ENCODE measurements around the gene TMEM239. TPM values are rescaled to one million over a fixed set of nuclear protein-coding genes. Genes with fewer than 3 reads are reported as not detected.

TMEM239 gene
- total RNA-seq, 1 experiment from 2014 or later: not detected

DNA sequence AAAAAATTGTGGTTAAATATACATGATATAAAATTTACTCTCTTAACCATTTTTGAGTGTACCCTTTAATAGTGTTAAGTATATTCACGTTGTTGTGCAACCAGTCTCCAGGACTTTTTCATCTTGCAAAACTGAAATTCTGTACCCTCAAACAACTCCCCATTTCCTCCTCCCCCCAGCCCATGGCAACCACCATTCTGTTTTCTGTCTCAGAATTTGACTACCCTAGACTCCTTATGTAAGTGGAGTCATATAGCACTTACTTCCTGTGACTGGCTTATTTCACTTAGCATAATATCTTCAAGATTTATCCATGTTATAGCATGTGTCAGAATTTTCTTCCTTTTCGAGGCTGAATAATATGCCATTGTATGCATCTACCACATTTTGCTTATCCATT is 29.4 kb downstream of the TMEM239 start:
- DNase-seq: no peak
- BruUV-seq (replicated peaks): no TSS peak
- CTCF ChIA-PET: no interaction called here
- intact Hi-C loops (cut with micrococcal nuclease; ENCODE audit: unreplicated experiment): no loop called here
- TF ChIP-seq, protein P1, sequence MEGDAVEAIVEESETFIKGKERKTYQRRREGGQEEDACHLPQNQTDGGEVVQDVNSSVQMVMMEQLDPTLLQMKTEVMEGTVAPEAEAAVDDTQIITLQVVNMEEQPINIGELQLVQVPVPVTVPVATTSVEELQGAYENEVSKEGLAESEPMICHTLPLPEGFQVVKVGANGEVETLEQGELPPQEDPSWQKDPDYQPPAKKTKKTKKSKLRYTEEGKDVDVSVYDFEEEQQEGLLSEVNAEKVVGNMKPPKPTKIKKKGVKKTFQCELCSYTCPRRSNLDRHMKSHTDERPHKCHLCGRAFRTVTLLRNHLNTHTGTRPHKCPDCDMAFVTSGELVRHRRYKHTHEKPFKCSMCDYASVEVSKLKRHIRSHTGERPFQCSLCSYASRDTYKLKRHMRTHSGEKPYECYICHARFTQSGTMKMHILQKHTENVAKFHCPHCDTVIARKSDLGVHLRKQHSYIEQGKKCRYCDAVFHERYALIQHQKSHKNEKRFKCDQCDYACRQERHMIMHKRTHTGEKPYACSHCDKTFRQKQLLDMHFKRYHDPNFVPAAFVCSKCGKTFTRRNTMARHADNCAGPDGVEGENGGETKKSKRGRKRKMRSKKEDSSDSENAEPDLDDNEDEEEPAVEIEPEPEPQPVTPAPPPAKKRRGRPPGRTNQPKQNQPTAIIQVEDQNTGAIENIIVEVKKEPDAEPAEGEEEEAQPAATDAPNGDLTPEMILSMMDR (IDR thresholded peaks at IDR 0.05; ENCODE audit: unreplicated experiment): no peak
- H3K9me3 Mint-ChIP-seq (ENCODE audit: low read depth, unreplicated experiment): no peaks in the 10 kb centered on the region
- H3K27me3 Mint-ChIP-seq (ENCODE audit: unreplicated experiment): no peaks in the 10 kb centered on the region
- H3K4me3 Mint-ChIP-seq (ENCODE audit: low read depth, unreplicated experiment): no peak overlapping the region
- no peak overlapping the region for H3K27ac Mint-ChIP-seq (ENCODE audit: unreplicated experiment)
- peaks cover 11% of the 10 kb centered on the region for H3K36me3 Mint-ChIP-seq (ENCODE audit: insufficient read depth, unreplicated experiment)
- no peaks in the 10 kb centered on the region for H3K4me1 Mint-ChIP-seq (ENCODE audit: low read depth, unreplicated experiment)

DNA sequence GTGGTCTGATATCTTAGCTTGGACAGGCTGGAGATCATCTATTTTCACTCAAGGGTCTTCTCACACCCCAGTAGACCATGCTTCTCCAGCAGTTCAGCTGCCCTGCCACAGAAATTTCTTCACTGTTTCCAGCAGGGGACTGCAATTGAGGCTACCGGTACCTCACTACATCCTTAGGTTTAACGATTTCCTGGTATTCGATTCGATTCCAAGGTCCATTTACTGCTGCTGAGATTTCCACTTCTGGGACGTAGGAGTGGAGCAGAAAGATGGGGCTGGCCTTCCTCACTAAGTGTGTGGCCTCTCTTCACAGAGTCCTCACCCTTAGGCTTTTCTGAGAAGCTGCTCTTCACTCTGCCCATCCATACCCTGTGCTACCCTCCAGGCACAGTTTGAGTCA is 30.5 kb downstream of the TMEM239 start:
- no TSS peak for BruUV-seq (replicated peaks)
- Mint-ChIP-seq H3K9me3 (ENCODE audit: low read depth, unreplicated experiment) (no peaks in the 10 kb centered on the region), H3K27ac (ENCODE audit: unreplicated experiment) (no peak overlapping the region), H3K4me1 (ENCODE audit: low read depth, unreplicated experiment) (no peaks in the 10 kb centered on the region), H3K36me3 (ENCODE audit: insufficient read depth, unreplicated experiment) (no peaks in the 10 kb centered on the region), H3K27me3 (ENCODE audit: unreplicated experiment) (no peaks in the 10 kb centered on the region), H3K4me3 (ENCODE audit: low read depth, unreplicated experiment) (no peak overlapping the region)
- CTCF ChIA-PET: no interaction called here
- intact Hi-C loops (cut with micrococcal nuclease; ENCODE audit: unreplicated experiment): no loop called here
- TF ChIP-seq, protein P1 (IDR thresholded peaks at IDR 0.05; ENCODE audit: unreplicated experiment): no peak
- DNase-seq: no peak

DNA sequence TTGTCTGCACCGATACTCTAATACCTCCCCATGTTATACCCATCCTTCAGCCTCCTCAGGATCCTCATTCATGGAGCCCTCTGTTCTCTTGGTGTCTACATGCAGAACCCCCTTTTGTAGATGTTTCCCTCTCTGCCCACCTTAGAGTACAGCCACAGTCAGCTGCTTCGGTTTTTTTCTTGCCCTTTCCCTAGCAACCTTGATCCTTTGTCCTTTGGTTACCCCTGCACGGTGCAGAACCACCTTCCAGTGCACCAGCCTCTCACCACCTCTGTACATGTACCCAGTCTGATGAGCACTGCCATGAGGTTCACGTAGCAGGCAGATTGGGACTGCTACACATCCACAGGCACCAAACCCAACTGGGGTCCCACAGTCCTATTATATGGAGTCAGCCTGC is 31.6 kb downstream of the TMEM239 start:
- no peak overlapping the region for H3K27ac Mint-ChIP-seq (ENCODE audit: unreplicated experiment)
- intact Hi-C loops (cut with micrococcal nuclease; ENCODE audit: unreplicated experiment): no loop called here
- H3K36me3 Mint-ChIP-seq (ENCODE audit: insufficient read depth, unreplicated experiment): no peaks in the 10 kb centered on the region
- TF ChIP-seq, protein P1 (IDR thresholded peaks at IDR 0.05; ENCODE audit: unreplicated experiment): no peak
- no peak for DNase-seq
- no TSS peak for BruUV-seq (replicated peaks)
- CTCF ChIA-PET: no interaction called here
- no peak overlapping the region for H3K4me3 Mint-ChIP-seq (ENCODE audit: low read depth, unreplicated experiment)
- no peaks in the 10 kb centered on the region for H3K4me1 Mint-ChIP-seq (ENCODE audit: low read depth, unreplicated experiment)
- H3K27me3 Mint-ChIP-seq (ENCODE audit: unreplicated experiment): no peaks in the 10 kb centered on the region
- no peaks in the 10 kb centered on the region for H3K9me3 Mint-ChIP-seq (ENCODE audit: low read depth, unreplicated experiment)

DNA sequence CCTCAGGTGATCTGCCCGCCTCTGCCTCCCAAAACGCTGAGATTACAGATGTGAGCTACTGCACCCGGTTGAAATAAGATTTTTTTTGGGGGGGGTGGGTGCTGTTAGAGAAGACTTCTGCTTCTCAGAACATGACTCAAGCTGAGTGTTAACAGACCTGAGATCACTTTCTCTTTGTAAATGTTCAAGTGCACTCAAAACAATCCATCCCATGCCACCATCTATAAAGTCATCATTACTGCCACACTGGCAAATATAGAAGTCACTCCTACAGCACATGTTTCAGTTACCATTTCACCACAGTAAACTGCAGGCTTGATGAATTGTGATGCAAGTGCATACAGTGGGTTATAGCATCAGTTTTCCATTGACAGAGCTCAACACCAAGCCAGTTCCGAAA is 33.4 kb downstream of the TMEM239 start:
- TF ChIP-seq, protein P1 (IDR thresholded peaks at IDR 0.05; ENCODE audit: unreplicated experiment): no peak
- H3K27me3 Mint-ChIP-seq (ENCODE audit: unreplicated experiment): no peaks in the 10 kb centered on the region
- BruUV-seq (replicated peaks): no TSS peak
- no peak overlapping the region for H3K4me3 Mint-ChIP-seq (ENCODE audit: low read depth, unreplicated experiment)
- H3K36me3 Mint-ChIP-seq (ENCODE audit: insufficient read depth, unreplicated experiment): no peaks in the 10 kb centered on the region
- no peaks in the 10 kb centered on the region for H3K9me3 Mint-ChIP-seq (ENCODE audit: low read depth, unreplicated experiment)
- no peaks in the 10 kb centered on the region for H3K4me1 Mint-ChIP-seq (ENCODE audit: low read depth, unreplicated experiment)
- CTCF ChIA-PET: no interaction called here
- H3K27ac Mint-ChIP-seq (ENCODE audit: unreplicated experiment): no peak overlapping the region
- intact Hi-C loops (cut with micrococcal nuclease; ENCODE audit: unreplicated experiment): no loop called here
- no peak for DNase-seq

DNA sequence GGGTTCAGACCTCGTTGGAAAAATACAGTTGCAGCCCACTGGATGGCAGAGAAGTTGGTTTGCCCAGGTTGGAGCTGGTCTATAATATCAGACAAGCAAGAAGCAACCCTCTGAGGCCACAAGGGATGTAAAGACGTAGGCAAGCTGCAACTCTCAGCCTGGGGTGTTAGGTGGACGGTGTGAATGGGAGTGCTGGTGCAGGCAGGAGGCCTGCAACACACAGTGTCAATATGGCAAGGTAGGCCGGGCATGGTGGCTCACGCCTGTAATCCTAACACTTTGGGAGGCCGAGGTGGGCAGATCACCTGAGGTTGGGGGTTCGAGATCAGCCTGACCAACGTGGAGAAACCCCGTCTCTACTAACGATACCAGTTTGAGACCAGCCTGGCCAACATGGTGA is 34.9 kb downstream of the TMEM239 start:
- no peaks in the 10 kb centered on the region for H3K36me3 Mint-ChIP-seq (ENCODE audit: insufficient read depth, unreplicated experiment)
- no peaks in the 10 kb centered on the region for H3K4me1 Mint-ChIP-seq (ENCODE audit: low read depth, unreplicated experiment)
- CTCF ChIA-PET: no interaction called here
- H3K27me3 Mint-ChIP-seq (ENCODE audit: unreplicated experiment): no peaks in the 10 kb centered on the region
- BruUV-seq (replicated peaks): no TSS peak
- no peak for DNase-seq
- intact Hi-C loops (cut with micrococcal nuclease; ENCODE audit: unreplicated experiment): no loop called here
- no peak overlapping the region for H3K4me3 Mint-ChIP-seq (ENCODE audit: low read depth, unreplicated experiment)
- H3K27ac Mint-ChIP-seq (ENCODE audit: unreplicated experiment): no peak overlapping the region
- H3K9me3 Mint-ChIP-seq (ENCODE audit: low read depth, unreplicated experiment): no peaks in the 10 kb centered on the region
- TF ChIP-seq, protein P1 (IDR thresholded peaks at IDR 0.05; ENCODE audit: unreplicated experiment): no peak
